GM19395 (cell line): ENCODE results near the gene STK33.

Source experiments
- ATAC-seq: cut with Tn5 transposase; IDR thresholded peaks from one replicate; pipeline ENCODE4 v1.9.1; 2021; ENCODE audit warnings: mild to moderate bottlenecking, moderate library complexity; ENCODE audit not compliant: unreplicated experiment

The STK33 gene

GRCh38 chr11:8604078-8604723, 10.2 kb upstream of the STK33 start:
- peak; percentile 88 for ATAC-seq

- peak; percentile 32 for ATAC-seq
These were observed 9.7 kb upstream of the STK33 start for GRCh38 chr11:8603696-8604077.

GRCh38 chr11:8601376-8602133, 7.5 kb upstream of the STK33 start:
- no peak for ATAC-seq

GRCh38 chr11:8598506-8598905, 4.5 kb upstream of the STK33 start:
- ATAC-seq = no peak

- ATAC-seq = no peak
These were observed 3.2 kb upstream of the STK33 start for GRCh38 chr11:8597182-8597581.

- ATAC-seq = no peak
These were observed 2.5 kb upstream of the STK33 start for GRCh38 chr11:8596504-8597046.

- peak; percentile 17 for ATAC-seq
These were observed 573 bp downstream of the STK33 start for GRCh38 chr11:8593455-8593854.

GRCh38 chr11:8587915-8588314, 6.1 kb downstream of the STK33 start:
- ATAC-seq = no peak

GRCh38 chr11:8586805-8587204, 7.2 kb downstream of the STK33 start:
- no peak for ATAC-seq

- no peak for ATAC-seq
These were observed 7.8 kb downstream of the STK33 start for GRCh38 chr11:8586184-8586583.

- no peak for ATAC-seq
These were observed 9.5 kb downstream of the STK33 start for GRCh38 chr11:8584511-8584910.

GRCh38 chr11:8584082-8584481, 9.9 kb downstream of the STK33 start:
- no peak for ATAC-seq

GRCh38 chr11:8581300-8581699, 12.7 kb downstream of the STK33 start:
- ATAC-seq = no peak

- no peak for ATAC-seq
These were observed 16.0 kb downstream of the STK33 start for GRCh38 chr11:8577791-8578581.

- ATAC-seq = no peak
These were observed 19.2 kb downstream of the STK33 start for GRCh38 chr11:8574798-8575197.

GRCh38 chr11:8573777-8574176, 20.3 kb downstream of the STK33 start:
- ATAC-seq = no peak

GRCh38 chr11:8567602-8568198, 26.3 kb downstream of the STK33 start:
- peak; percentile 58 for ATAC-seq

GRCh38 chr11:8566613-8567210, 27.3 kb downstream of the STK33 start:
- peak; percentile 62 for ATAC-seq

GRCh38 chr11:8564526-8564925, 29.5 kb downstream of the STK33 start:
- no peak for ATAC-seq

GRCh38 chr11:8561461-8561860, 32.6 kb downstream of the STK33 start:
- ATAC-seq = no peak

GRCh38 chr11:8558436-8558835, 35.6 kb downstream of the STK33 start:
- ATAC-seq = no peak
